ENCODE results near the gene HDAC7.
"Not testable (repeated sequence)": the region's sequence is repeated elsewhere in the genome, so short reads cannot be mapped to it uniquely, and the experiment has no call there.

Gene HDAC7

GRCh38 chr12:47812797-47813510, 6.7 kb downstream of the HDAC7 start:
- DNase-seq (ENCODE audit: low read depth): no peak

- DNase-seq (ENCODE audit: low read depth): no peak
Observed at GRCh38 chr12:47811581-47812484, 7.9 kb downstream of the HDAC7 start.

- no peak for DNase-seq (ENCODE audit: low read depth)
Observed at GRCh38 chr12:47811072-47811396, 8.7 kb downstream of the HDAC7 start.

- DNase-seq (ENCODE audit: low read depth): not testable (repeated sequence)
Observed at GRCh38 chr12:47809518-47809917, 10.2 kb downstream of the HDAC7 start.

GRCh38 chr12:47808574-47809365, 10.9 kb downstream of the HDAC7 start:
- DNase-seq (ENCODE audit: low read depth): no peak

GRCh38 chr12:47808050-47808449, 11.7 kb downstream of the HDAC7 start:
- no peak for DNase-seq (ENCODE audit: low read depth)

- no peak for DNase-seq (ENCODE audit: low read depth)
Observed at GRCh38 chr12:47807338-47807737, 12.4 kb downstream of the HDAC7 start.

GRCh38 chr12:47805417-47805816, 14.3 kb downstream of the HDAC7 start:
- DNase-seq (ENCODE audit: low read depth): no peak

- no peak for DNase-seq (ENCODE audit: low read depth)
Observed at GRCh38 chr12:47804171-47804570, 15.5 kb downstream of the HDAC7 start.

- no peak for DNase-seq (ENCODE audit: low read depth)
Observed at GRCh38 chr12:47803191-47803875, 16.4 kb downstream of the HDAC7 start.

GRCh38 chr12:47802312-47802711, 17.4 kb downstream of the HDAC7 start:
- DNase-seq (ENCODE audit: low read depth): no peak

- no peak for DNase-seq (ENCODE audit: low read depth)
Observed at GRCh38 chr12:47801904-47802246, 17.8 kb downstream of the HDAC7 start.

- no peak for DNase-seq (ENCODE audit: low read depth)
Observed at GRCh38 chr12:47801170-47801903, 18.4 kb downstream of the HDAC7 start.

GRCh38 chr12:47800582-47800981, 19.1 kb downstream of the HDAC7 start:
- no peak for DNase-seq (ENCODE audit: low read depth)

- DNase-seq (ENCODE audit: low read depth): no peak
Observed at GRCh38 chr12:47799357-47799955, 20.2 kb downstream of the HDAC7 start.

- DNase-seq (ENCODE audit: low read depth): no peak
Observed at GRCh38 chr12:47798382-47798948, 21.2 kb downstream of the HDAC7 start.

- DNase-seq (ENCODE audit: low read depth): no peak
Observed at GRCh38 chr12:47797441-47797840, 22.3 kb downstream of the HDAC7 start.

GRCh38 chr12:47795814-47796411, 23.8 kb downstream of the HDAC7 start:
- DNase-seq (ENCODE audit: low read depth): no peak

GRCh38 chr12:47795121-47795813, 24.4 kb downstream of the HDAC7 start:
- DNase-seq (ENCODE audit: low read depth): no peak

GRCh38 chr12:47794679-47795078, 25.0 kb downstream of the HDAC7 start:
- no peak for DNase-seq (ENCODE audit: low read depth)

Measured in GM04503 (cell line).